ENCODE data around the gene SIRT7. TPM values are rescaled to one million over a fixed set of nuclear protein-coding genes. Genes with fewer than 3 reads are reported as not detected.

SIRT7 gene
- 8.0 TPM for total RNA-seq

GRCh38 chr17:81917565-81918332 lies at the start of gene SIRT7:
TSS of gene SIRT7 (minus strand) at chr17:81918176. CDS start at chr17:81918131, 45 bp downstream.
- DNase-seq: peak; percentile 75

GRCh38 chr17:81967244-81967532 lies 49.2 kb upstream of the SIRT7 start:
- no peak for DNase-seq

- DNase-seq: no peak
These were observed 48.6 kb upstream of the SIRT7 start for GRCh38 chr17:81966343-81967243.

GRCh38 chr17:81964081-81964849 lies 46.3 kb upstream of the SIRT7 start:
- no peak for DNase-seq

- no peak for DNase-seq
These were observed 44.8 kb upstream of the SIRT7 start for GRCh38 chr17:81962499-81963441.

- no peak for DNase-seq
These were observed 43.8 kb upstream of the SIRT7 start for GRCh38 chr17:81961521-81962498.

GRCh38 chr17:81961087-81961511 lies 43.1 kb upstream of the SIRT7 start, which contains the start of gene NOTUM:
TSS of gene NOTUM (minus strand) at chr17:81961187. CDS start at chr17:81960909, 278 bp downstream.
- DNase-seq: no peak

GRCh38 chr17:81960130-81960958 lies 42.4 kb upstream of the SIRT7 start:
- no peak for DNase-seq

- DNase-seq: no peak
These were observed 41.6 kb upstream of the SIRT7 start for GRCh38 chr17:81959362-81960129.

GRCh38 chr17:81958633-81959342 lies 40.8 kb upstream of the SIRT7 start:
- no peak for DNase-seq

GRCh38 chr17:81957691-81958432 lies 39.9 kb upstream of the SIRT7 start:
- DNase-seq: no peak

- DNase-seq: no peak
These were observed 38.9 kb upstream of the SIRT7 start for GRCh38 chr17:81956607-81957589.

GRCh38 chr17:81955756-81956544 lies 38.0 kb upstream of the SIRT7 start:
- DNase-seq: no peak

GRCh38 chr17:81955058-81955681 lies 37.2 kb upstream of the SIRT7 start:
- no peak for DNase-seq

Data from occipital lobe (tissue), 2 donors.